Caco-2 (cell line): ENCODE data around the gene ZNF544. TPM values are rescaled to one million over a fixed set of nuclear protein-coding genes. Genes with fewer than 3 reads are reported as not detected.
A peak's percentile ranks its signal among the peaks of the same experiment; 100 is the strongest.

Experiments
- BruUV-seq: library from RNA; stranded (reverse); fragments of 400-500 nt; replicated peaks from 2 replicates; lab custom pipeline; 2021; lab: Mats Ljungman, UMichigan
- CTCF ChIA-PET: fragments of 300-600 bp; sonication (Branson Sonifier 250); formaldehyde crosslinking; loops from one replicate; lab custom pipeline; 2022; ENCODE audit warnings: antibody characterized with exemption; lab: Charles Lee
- POLR2A ChIA-PET: fragments of 300-600 bp; sonication (Branson Sonifier 250); formaldehyde crosslinking; loops from one replicate; lab custom pipeline; 2022; ENCODE audit warnings: antibody characterized with exemption; lab: Charles Lee
- DNase-seq, 2 experiments: peaks; one replicate each; pipeline versions ENCODE4 v3.0.0 to v3.0.0-alpha.2; 2020 to 2022
- H3K27me3 ChIP-seq: replicated peaks from 2 replicates; pipeline ENCODE4 v1.6.0; 2011; ENCODE audit warnings: low read length; ENCODE audit not compliant: control insufficient read depth, insufficient read depth
- H3K36me3 ChIP-seq: 2 replicates; pipeline ENCODE4 v1.5.1; 2011; ENCODE audit warnings: low read length; ENCODE audit not compliant: control insufficient read depth, insufficient read depth
- H3K4me1 ChIP-seq: fragments of 250-450 bp; sonication (Bioruptor Pico); 2 replicates; pipeline ENCODE4 v1.5.1; 2020; ENCODE audit warnings: mild to moderate bottlenecking
- H3K4me3 ChIP-seq: 2 replicates; pipeline ENCODE4 v1.5.1; 2011; ENCODE audit warnings: low read depth, mild to moderate bottlenecking, control low read depth, low read length
- H3K9me3 ChIP-seq: fragments of 250-450 bp; sonication (Bioruptor Pico); 2 replicates; pipeline ENCODE4 v1.5.1; 2020; ENCODE audit warnings: mild to moderate bottlenecking, moderate library complexity
- H3K27ac Mint-ChIP-seq: one replicate; pipeline ENCODE4 v1.8.0; 2022; ENCODE audit warnings: mixed read lengths; ENCODE audit not compliant: unreplicated experiment
- H3K27me3 Mint-ChIP-seq: one replicate; pipeline ENCODE4 v1.8.0; 2022; ENCODE audit warnings: mixed read lengths; ENCODE audit not compliant: insufficient read depth, unreplicated experiment
- H3K36me3 Mint-ChIP-seq: one replicate; pipeline ENCODE4 v1.8.0; 2022; ENCODE audit warnings: mild to moderate bottlenecking, mixed read lengths; ENCODE audit not compliant: insufficient read depth, unreplicated experiment
- H3K4me1 Mint-ChIP-seq: one replicate; pipeline ENCODE4 v1.8.0; 2022; ENCODE audit warnings: low read depth, mixed read lengths; ENCODE audit not compliant: unreplicated experiment
- H3K4me3 Mint-ChIP-seq: one replicate; pipeline ENCODE4 v1.8.0; 2022; ENCODE audit warnings: mild to moderate bottlenecking, moderate library complexity, mixed read lengths; ENCODE audit not compliant: unreplicated experiment
- H3K9me3 Mint-ChIP-seq: one replicate; pipeline ENCODE4 v1.8.0; 2022; ENCODE audit warnings: mixed read lengths; ENCODE audit not compliant: unreplicated experiment
- CTCF ChIP-seq, 2 experiments: fragments of 200-600 bp in 1 of 2; IDR thresholded peaks; 1 replicate in 1 of 2; 2 replicates in 1 of 2; pipeline versions ENCODE4 v1.5.1 to v1.8.0; 2011 to 2022; ENCODE audit warnings: antibody characterized with exemption in 1 of 2, control low read depth in 1 of 2, inconsistent platforms in 1 of 2, low read depth in 1 of 2, low read length in 1 of 2, mild to moderate bottlenecking in 1 of 2, moderate library complexity in 1 of 2; ENCODE audit not compliant: insufficient read depth in 1 of 2, severe bottlenecking in 1 of 2, unreplicated experiment in 1 of 2
- intact Hi-C: fragments of 100-400 bp; cut with micrococcal nuclease; formaldehyde crosslinking; loops from one replicate; pipeline ENCODE4 v1.10.0; 2022; ENCODE audit not compliant: unreplicated experiment
- total RNA-seq: library from RNA; stranded (reverse); gene quantifications from 2 replicates; pipeline ENCODE4 v1.2.3, GENCODE V29; 2022

The ZNF544 gene
- total RNA-seq, 1 experiment from 2014 or later: 48.7 TPM

GRCh38 chr19:58275564-58275963 lies 46.9 kb downstream of the ZNF544 start:
- no peaks in the 10 kb centered on the region for H3K27me3 Mint-ChIP-seq
- BruUV-seq: no TSS peak
- ChIA-PET POLR2A (no interaction called here), CTCF (no interaction called here)
- 0 out of 2 replicates have a peak, but pooled peaks cover 5% of the 10 kb centered on the region for H3K4me1 ChIP-seq
- H3K36me3 Mint-ChIP-seq: peaks cover 66% of the 10 kb centered on the region
- no peak overlapping the region for H3K27ac Mint-ChIP-seq
- no peak overlapping the region for H3K4me3 ChIP-seq
- no peak overlapping the region for H3K4me3 Mint-ChIP-seq
- peaks cover 12% of the 10 kb centered on the region for H3K9me3 ChIP-seq
- DNase-seq: no peak
- peaks cover 1% of the 10 kb centered on the region; the same call in 1 of the 2 replicates for H3K36me3 ChIP-seq
- intact Hi-C loops: loop anchor here (5.0 kb wide), 1 partner anchor 93 kb away; the partner anchor contains the start of gene ZNF274
- H3K27me3 ChIP-seq: no peaks in the 10 kb centered on the region
- peaks cover 7% of the 10 kb centered on the region for H3K4me1 Mint-ChIP-seq
- H3K9me3 Mint-ChIP-seq: peaks cover 12% of the 10 kb centered on the region
- TF ChIP-seq CTCF (IDR thresholded peaks at IDR 0.05; ENCODE audit: insufficient read depth in 1 of 2, low read depth in 1 of 2, low read length in 1 of 2, severe bottlenecking in 1 of 2, unreplicated experiment in 1 of 2): no peak

- BruUV-seq: no TSS peak
- H3K4me3 ChIP-seq: no peak overlapping the region
- CTCF ChIA-PET: no interaction called here
Observed at GRCh38 chr19:58277197-58277596, 48.5 kb downstream of the ZNF544 start.

More at GRCh38 chr19:58277197-58277596, 48.5 kb downstream of the ZNF544 start:
- no peak for TF ChIP-seq CTCF (IDR thresholded peaks at IDR 0.05; ENCODE audit: insufficient read depth in 1 of 2, low read depth in 1 of 2, low read length in 1 of 2, severe bottlenecking in 1 of 2, unreplicated experiment in 1 of 2)
- intact Hi-C loops: loop anchor here (5.0 kb wide), 1 partner anchor 95 kb away; the partner anchor contains the start of gene ZNF274
- Mint-ChIP-seq H3K36me3 (peaks cover 61% of the 10 kb centered on the region), H3K9me3 (peaks cover 8% of the 10 kb centered on the region), H3K27ac (no peak overlapping the region), H3K27me3 (no peaks in the 10 kb centered on the region), H3K4me1 (peaks cover 17% of the 10 kb centered on the region), H3K4me3 (peak overlapping the region; percentile 56)
- Histone ChIP-seq H3K27me3 (no peaks in the 10 kb centered on the region), H3K9me3 (peaks cover 4% of the 10 kb centered on the region), H3K36me3 (no peaks in the 10 kb centered on the region; the same call in 1 of the 2 replicates), H3K4me1 (0 out of 2 replicates have a peak, but pooled peaks cover 5% of the 10 kb centered on the region)
- no peak for DNase-seq
- POLR2A ChIA-PET: interaction anchor here (0.6 kb wide), 1 partner anchor 46 kb away, joined by 3 read pairs; no protein-coding TSS in a partner anchor
